Gastrocnemius medialis (tissue), 4 donors: ENCODE data around the gene TSPYL1. TPM values are rescaled to one million over a fixed set of nuclear protein-coding genes. Genes with fewer than 3 reads are reported as not detected.
A peak's percentile ranks its signal among the peaks of the same experiment; 100 is the strongest.

ENCODE experiments used
- ATAC-seq, 2 donors: fragments of 150-250 bp; one replicate each; pipeline ENCODE4 v1.9.1; 2016
- DNase-seq, 2 donors: peaks; one replicate each; pipeline ENCODE4 v3.0.0-alpha.2; 2019
- H3K27ac ChIP-seq, 4 donors: fragments of 200-600 bp; sonication (generic); 1 replicate in 1 of 4; 2 replicates in 3 of 4; pipeline ENCODE4 v1.5.1; 2016 to 2018; ENCODE audit warnings: mild to moderate bottlenecking in 2 of 4, moderate library complexity in 1 of 4
- H3K27me3 ChIP-seq, 3 donors: fragments of 200-600 bp; sonication (generic) in 2 of 3; 1 replicate in 1 of 3; 2 replicates in 2 of 3; pipeline versions ENCODE4 v1.5.1 to v1.6.0; 2016 to 2019; ENCODE audit warnings: mild to moderate bottlenecking in 1 of 3, moderate library complexity in 1 of 3
- H3K36me3 ChIP-seq, 2 donors: fragments of 200-600 bp; sonication (generic) in 1 of 2; one replicate each; pipeline ENCODE4 v1.5.1; 2017 to 2018
- H3K4me1 ChIP-seq, 2 donors: fragments of 200-600 bp; sonication (generic) in 1 of 2; one replicate each; pipeline ENCODE4 v1.5.1; 2016 to 2017; ENCODE audit warnings: mild to moderate bottlenecking in 2 of 2
- H3K4me3 ChIP-seq, 4 donors: fragments of 200-600 bp; sonication (generic) in 3 of 4; 1 replicate in 1 of 4; 2 replicates in 3 of 4; pipeline ENCODE4 v1.5.1; 2016 to 2019; ENCODE audit warnings: mild to moderate bottlenecking in 2 of 4
- H3K9me3 ChIP-seq, 3 donors: fragments of 200-600 bp; sonication (generic) in 2 of 3; 1 replicate in 1 of 3; 2 replicates in 2 of 3; pipeline ENCODE4 v1.5.1; 2016 to 2019
- CTCF ChIP-seq, 5 experiments: fragments of 450-650 bp in 3 of 5; fragments of 200-600 bp in 2 of 5; sonication (generic) in 2 of 5; IDR thresholded peaks in 4 of 5; conservative IDR thresholded peaks in 1 of 5; 1 replicate in 4 of 5; 2 replicates in 1 of 5; pipeline ENCODE4 v1.5.1; 2016 to 2019; ENCODE audit warnings: antibody characterized with exemption in 5 of 5, mild to moderate bottlenecking in 3 of 5, moderate library complexity in 3 of 5
- POLR2A ChIP-seq, 2 donors: fragments of 450-650 bp; IDR thresholded peaks; one replicate each; pipeline ENCODE4 v1.6.1; 2017; ENCODE audit warnings: antibody characterized with exemption in 2 of 2, mild to moderate bottlenecking in 2 of 2, moderate library complexity in 2 of 2
- in situ Hi-C, 4 donors: fragments of 200-750 bp; cut with MboI; loops; one replicate each; pipeline versions ENCODE4 v1.15.0 to v1.8.0; 2017; ENCODE audit warnings: low sequenced_read_pairs in 4 of 4
- intact Hi-C: fragments of 100-400 bp; cut with DNase I; formaldehyde crosslinking; loops from one replicate; pipeline ENCODE4 v1.15.1; 2023; ENCODE audit warnings: low total_unique reads
- total RNA-seq, 4 donors: library from RNA; depleted of rRNA; stranded (reverse); fragments of >200 nt; gene quantifications; one replicate each; pipeline versions ENCODE4 v1.1.0 to v1.2.3, GENCODE V29; 2016

Gene TSPYL1
- total RNA-seq, 4 donors from 2014 or later, result 74.2 to 160 (median 81.2) TPM

GRCh38 chr6:116271149-116271708 is 8.5 kb downstream of the TSPYL1 start:
- Histone ChIP-seq H3K36me3 (peaks cover 0 to 14% of the 10 kb centered on the region in 2 donors), H3K9me3 (no peaks in the 10 kb centered on the region), H3K4me3 (no peak overlapping the region), H3K4me1 (peaks cover 39 to 58% of the 10 kb centered on the region in 2 donors), H3K27me3 (no peaks in the 10 kb centered on the region), H3K27ac (peak overlapping the region; percentile 18 to 29 (median 22))
- no peak for ATAC-seq
- no peak for DNase-seq
- intact Hi-C loops (no loop called here), in situ Hi-C loops (loop anchor here in 2 of 4 donors (10.0 kb wide), 1 partner anchor 264 kb away; no protein-coding TSS in a partner anchor)
- TF ChIP-seq POLR2A (IDR thresholded peaks at IDR 0.05) (no peak), CTCF (IDR thresholded peaks at IDR 0.05 in 4 of 5, conservative IDR thresholded peaks at IDR 0.05 in 1 of 5) (no peak)

- ATAC-seq, result peak in 1 of 2 donors; percentile 61
Measured at GRCh38 chr6:116268589-116269293, 11.0 kb downstream of the TSPYL1 start.

GRCh38 chr6:116267836-116268588 is 11.7 kb downstream of the TSPYL1 start:
- intact Hi-C loops (no loop called here), in situ Hi-C loops (loop anchor here in 1 of 4 donors (5.0 kb wide), 1 partner anchor 264 kb away; no protein-coding TSS in a partner anchor)
- H3K36me3 ChIP-seq, result peaks cover 0 to 5% of the 10 kb centered on the region in 2 donors
- DNase-seq (no peak), ATAC-seq (no peak)
- H3K27ac ChIP-seq, result no peak overlapping the region
- TF ChIP-seq POLR2A (IDR thresholded peaks at IDR 0.05) (no peak), CTCF (IDR thresholded peaks at IDR 0.05 in 4 of 5, conservative IDR thresholded peaks at IDR 0.05 in 1 of 5) (no peak)
- H3K9me3 ChIP-seq, result no peaks in the 10 kb centered on the region
- peaks cover 23 to 33% of the 10 kb centered on the region in 2 donors for H3K4me1 ChIP-seq
- no peak overlapping the region for H3K4me3 ChIP-seq
- no peaks in the 10 kb centered on the region for H3K27me3 ChIP-seq

More at GRCh38 chr6:116268589-116269293, 11.0 kb downstream of the TSPYL1 start:
- Histone ChIP-seq H3K9me3 (no peaks in the 10 kb centered on the region), H3K4me1 (peaks cover 23 to 33% of the 10 kb centered on the region in 2 donors), H3K4me3 (no peak overlapping the region), H3K36me3 (peaks cover 0 to 5% of the 10 kb centered on the region in 2 donors), H3K27ac (peak overlapping the region in 1 of 4 donors; percentile 6), H3K27me3 (no peaks in the 10 kb centered on the region)
- no peak for DNase-seq
- in situ Hi-C loops, result loop anchor here in 1 of 4 donors (5.0 kb wide), 1 partner anchor 264 kb away; no protein-coding TSS in a partner anchor
- intact Hi-C loops, result no loop called here
- TF ChIP-seq POLR2A (IDR thresholded peaks at IDR 0.05), result no peak
- peak; percentile 38 to 66 (median 48) for TF ChIP-seq CTCF (IDR thresholded peaks at IDR 0.05 in 4 of 5, conservative IDR thresholded peaks at IDR 0.05 in 1 of 5)

- Histone ChIP-seq H3K36me3 (no peaks in the 10 kb centered on the region), H3K4me1 (peaks cover 23 to 32% of the 10 kb centered on the region in 2 donors), H3K9me3 (no peaks in the 10 kb centered on the region), H3K27me3 (no peaks in the 10 kb centered on the region), H3K4me3 (no peak overlapping the region), H3K27ac (no peak overlapping the region)
- no peak for DNase-seq
- ATAC-seq, result no peak
- intact Hi-C loops, result no loop called here
- TF ChIP-seq CTCF (IDR thresholded peaks at IDR 0.05 in 4 of 5, conservative IDR thresholded peaks at IDR 0.05 in 1 of 5) (no peak), POLR2A (IDR thresholded peaks at IDR 0.05) (no peak)
- in situ Hi-C loops, result loop anchor here in 1 of 4 donors (5.0 kb wide), 1 partner anchor 265 kb away; no protein-coding TSS in a partner anchor
Measured at GRCh38 chr6:116266803-116267202, 12.9 kb downstream of the TSPYL1 start.
